ENCODE results near the gene SLC45A3.
"Not testable (repeated sequence)": the region's sequence is repeated elsewhere in the genome, so short reads cannot be mapped to it uniquely, and the experiment has no call there.

Gene SLC45A3

GRCh38 chr1:205667909-205668643, 12.2 kb downstream of the SLC45A3 start:
- DNase-seq (ENCODE audit: low spot score): no peak

GRCh38 chr1:205666372-205667166, 13.7 kb downstream of the SLC45A3 start:
- no peak for DNase-seq (ENCODE audit: low spot score)

- no peak for DNase-seq (ENCODE audit: low spot score)
Observed at GRCh38 chr1:205665201-205666045, 14.9 kb downstream of the SLC45A3 start.

GRCh38 chr1:205664399-205665017, 15.8 kb downstream of the SLC45A3 start:
- DNase-seq (ENCODE audit: low spot score): no peak

GRCh38 chr1:205663286-205663936, 16.9 kb downstream of the SLC45A3 start:
- DNase-seq (ENCODE audit: low spot score): no peak

- DNase-seq (ENCODE audit: low spot score): no peak
Observed at GRCh38 chr1:205662791-205663190, 17.5 kb downstream of the SLC45A3 start.

- DNase-seq (ENCODE audit: low spot score): no peak
Observed at GRCh38 chr1:205662135-205662738, 18.1 kb downstream of the SLC45A3 start.

GRCh38 chr1:205661429-205662134, 18.7 kb downstream of the SLC45A3 start:
- DNase-seq (ENCODE audit: low spot score): no peak

- no peak for DNase-seq (ENCODE audit: low spot score)
Observed at GRCh38 chr1:205660361-205660760, 19.9 kb downstream of the SLC45A3 start.

- DNase-seq (ENCODE audit: low spot score): peak; percentile 77
Observed at GRCh38 chr1:205658943-205659581, 21.2 kb downstream of the SLC45A3 start.

GRCh38 chr1:205656236-205656635, 24.1 kb downstream of the SLC45A3 start:
- no peak for DNase-seq (ENCODE audit: low spot score)

- no peak for DNase-seq (ENCODE audit: low spot score)
Observed at GRCh38 chr1:205652984-205653383, 27.3 kb downstream of the SLC45A3 start.

- DNase-seq (ENCODE audit: low spot score): no peak
Observed at GRCh38 chr1:205650241-205650640, 30.1 kb downstream of the SLC45A3 start.

- DNase-seq (ENCODE audit: low spot score): no peak
Observed at GRCh38 chr1:205645519-205645918, 34.8 kb downstream of the SLC45A3 start.

GRCh38 chr1:205642679-205643307, 37.5 kb downstream of the SLC45A3 start:
- DNase-seq (ENCODE audit: low spot score): no peak

GRCh38 chr1:205639567-205639966, 40.7 kb downstream of the SLC45A3 start:
- no peak for DNase-seq (ENCODE audit: low spot score)

- no peak for DNase-seq (ENCODE audit: low spot score)
Observed at GRCh38 chr1:205637854-205638468, 42.3 kb downstream of the SLC45A3 start.

GRCh38 chr1:205636732-205637131, 43.6 kb downstream of the SLC45A3 start:
- DNase-seq (ENCODE audit: low spot score): no peak

GRCh38 chr1:205636138-205636530, 44.2 kb downstream of the SLC45A3 start:
- not testable (repeated sequence) for DNase-seq (ENCODE audit: low spot score)
